H1 (cell line): ENCODE results near the gene NFIX. TPM values are rescaled to one million over a fixed set of nuclear protein-coding genes. Genes with fewer than 3 reads are reported as not detected.

Experiments used
- BCL11A ChIP-seq, 2 experiments: IDR thresholded peaks; one replicate each; pipeline ENCODE4 v1.6.1; 2011; ENCODE audit warnings: low read depth in 2 of 2, low read length in 2 of 2, mild to moderate bottlenecking in 2 of 2
- CTCF ChIP-seq, 3 experiments: IDR thresholded peaks; 1 replicate in 2 of 3; 2 replicates in 1 of 3; pipeline versions ENCODE4 v1.5.1 to v1.6.1; 2011; ENCODE audit warnings: low read length in 3 of 3, mild to moderate bottlenecking in 3 of 3, inconsistent platforms in 2 of 3, low read depth in 1 of 3, moderate library complexity in 1 of 3; ENCODE audit not compliant: insufficient read depth in 1 of 3; ENCODE audit errors: control extremely low read depth in 1 of 3
- E2F6 ChIP-seq: IDR thresholded peaks from 2 replicates; pipeline ENCODE4 v1.6.1; 2012; ENCODE audit warnings: inconsistent platforms
- GABPA ChIP-seq: IDR thresholded peaks from 2 replicates; pipeline ENCODE4 v1.6.1; 2011; ENCODE audit warnings: mild to moderate bottlenecking, low read length, moderate library complexity, borderline replicate concordance; ENCODE audit not compliant: insufficient read depth
- MAFK ChIP-seq: IDR thresholded peaks from 2 replicates; pipeline ENCODE4 v1.6.1; 2012; ENCODE audit warnings: low read depth, mild to moderate bottlenecking, improper control_type of control experiment, low read length
- MAX ChIP-seq: IDR thresholded peaks from 2 replicates; pipeline ENCODE4 v1.6.1; 2012; ENCODE audit warnings: inconsistent platforms
- PHF8 ChIP-seq: fragments of 200-600 bp; sonication (generic); conservative IDR thresholded peaks from 2 replicates; pipeline ENCODE4 v1.7.1; 2012; ENCODE audit warnings: low read depth, mild to moderate bottlenecking, inconsistent platforms, low read length, moderate library complexity
- RNF2 ChIP-seq: fragments of 200-900, 300-1000 bp; sonication (generic); IDR thresholded peaks from 2 replicates; pipeline ENCODE4 v1.7.1; 2016; ENCODE audit warnings: borderline replicate concordance, low read depth, mild to moderate bottlenecking, antibody characterized with exemption, low read length; ENCODE audit not compliant: poor library complexity, severe bottlenecking; ENCODE audit errors: missing control alignments
- SP1 ChIP-seq: IDR thresholded peaks from 2 replicates; pipeline ENCODE4 v1.6.1; 2011; ENCODE audit warnings: low read depth, low read length
- TAF1 ChIP-seq: IDR thresholded peaks from 2 replicates; pipeline ENCODE4 v1.6.1; 2011; ENCODE audit warnings: mild to moderate bottlenecking, low read depth, low read length
- polyA plus RNA-seq, 7 experiments: library from polyadenylated mRNA; depleted of rRNA in 3 of 7; stranded (reverse) in 5 of 7; unstranded in 2 of 7; fragments of >200 nt in 5 of 7; fragments of 200-250 nt in 2 of 7; gene quantifications; 1 replicate in 5 of 7; 2 replicates in 1 of 7; 4 replicates in 1 of 7; pipeline versions ENCODE4 v1.2.1 to v1.2.3, GENCODE V29; 2011 to 2013; ENCODE audit warnings: missing spikeins in 2 of 7, mixed read lengths in 2 of 7
- total RNA-seq: library from RNA; stranded (reverse); fragmentation: NEBNext Ultra II Directional; extraction: Animal tissue kit (Norgen Biotek cat#: 25700); gene quantifications from 2 replicates; pipeline ENCODE4 v1.2.1, GENCODE V29; 2021

NFIX gene
- total and polyA plus RNA-seq, 2 of the 8 experiments (the other 6 are each of a cell fraction or from before 2014, with no cell fraction given) = 0.03 to 0.20 TPM

GRCh38 chr19:13022859-13023636 is 27.8 kb downstream of the NFIX start (continued):
- TF ChIP-seq SP1 (peak; percentile 58; the same call in 1 of the 2 replicates), CTCF (IDR thresholded peaks at IDR 0.05; ENCODE audit: control extremely low read depth in 1 of 3, insufficient read depth in 1 of 3, low read depth in 1 of 3, low read length in 3 of 3) (no peak), TAF1 (no peak), BCL11A (IDR thresholded peaks at IDR 0.05; ENCODE audit: low read depth in 2 of 2, low read length in 2 of 2) (no peak), RNF2 (peak; percentile 91), GABPA (no peak), E2F6 (peak; percentile 91), MAX (peak; percentile 90), PHF8 (no peak), MAFK (no peak)
